DMS79 treated with DMSO at 0.1 percent for 48 hours (cell line): ENCODE data around the gene SRP68.

Source experiments
- DNase-seq: peaks from one replicate; lab custom pipeline; 2025; lab: John Stamatoyannopoulos, UW

The SRP68 gene

DNA sequence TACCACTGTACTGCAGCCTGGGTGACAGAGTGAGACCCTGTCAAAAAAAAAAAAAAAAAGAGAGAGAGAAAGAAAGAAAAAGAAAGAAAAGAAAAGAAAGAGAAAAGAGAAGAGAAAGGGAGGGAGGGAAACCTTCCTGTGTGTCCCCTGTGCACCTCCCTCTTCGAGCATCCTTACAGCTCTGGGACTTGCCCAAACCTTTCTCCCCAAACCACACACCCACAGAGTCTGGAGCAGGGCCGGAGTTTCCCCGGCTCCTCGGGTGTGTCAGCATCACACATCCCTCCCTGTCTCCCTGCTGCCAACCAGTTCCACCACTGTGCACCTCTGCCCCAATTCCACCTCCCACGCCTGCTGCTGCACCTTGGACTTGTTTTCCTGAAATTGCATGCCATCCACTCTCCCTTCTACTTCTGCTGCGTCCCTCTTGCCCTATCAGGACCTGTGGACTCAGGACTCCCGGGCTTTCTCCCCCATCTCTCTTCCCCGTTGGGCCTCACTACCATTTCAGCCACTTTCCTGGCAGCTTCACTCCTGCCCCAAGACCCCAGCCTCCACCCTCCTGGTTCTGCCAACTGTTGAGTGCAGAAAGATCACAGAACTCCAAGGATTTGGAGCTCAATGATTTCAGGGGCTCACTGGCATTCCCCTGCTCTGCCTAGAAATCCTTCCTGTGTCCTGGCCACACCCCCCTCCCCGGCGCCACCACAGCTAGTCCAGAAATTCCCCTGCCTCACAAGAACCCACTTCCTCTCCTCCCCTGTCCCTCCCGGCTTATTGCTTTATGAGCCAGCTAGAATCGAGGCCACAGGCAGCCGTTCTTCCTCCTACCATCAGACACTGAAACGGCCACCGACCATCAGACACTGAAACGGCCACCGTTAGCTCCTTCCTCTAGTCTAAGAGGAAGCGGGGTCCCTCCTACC is 75.4 kb downstream of the SRP68 start:
- no peak for DNase-seq

DNA sequence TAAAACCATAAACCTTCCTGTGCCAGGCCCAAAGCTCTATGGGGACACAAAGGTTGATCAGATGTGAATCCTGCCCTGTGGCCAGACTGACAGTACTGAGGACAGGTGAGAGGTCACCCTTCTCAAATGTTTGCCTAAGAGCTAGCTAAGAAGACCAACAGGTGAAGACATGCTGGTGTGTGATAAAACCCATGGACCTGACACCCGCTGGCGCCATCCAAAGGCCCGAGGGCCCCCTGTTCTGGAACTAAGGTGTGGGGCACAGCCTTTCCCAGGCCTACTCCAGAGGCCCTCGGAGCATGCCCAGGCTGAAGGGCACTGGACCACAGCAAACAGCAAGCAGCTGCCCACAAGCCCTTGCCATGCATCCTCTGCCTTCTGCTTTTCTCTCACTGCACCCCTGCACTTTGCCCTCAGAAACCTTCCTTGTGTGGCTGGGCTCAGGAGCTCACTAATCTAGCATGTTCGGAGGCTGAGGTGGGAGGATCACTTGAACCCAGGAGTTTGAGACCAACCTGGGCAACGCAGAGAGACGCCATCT is 76.9 kb downstream of the SRP68 start:
- DNase-seq, result no peak

DNA sequence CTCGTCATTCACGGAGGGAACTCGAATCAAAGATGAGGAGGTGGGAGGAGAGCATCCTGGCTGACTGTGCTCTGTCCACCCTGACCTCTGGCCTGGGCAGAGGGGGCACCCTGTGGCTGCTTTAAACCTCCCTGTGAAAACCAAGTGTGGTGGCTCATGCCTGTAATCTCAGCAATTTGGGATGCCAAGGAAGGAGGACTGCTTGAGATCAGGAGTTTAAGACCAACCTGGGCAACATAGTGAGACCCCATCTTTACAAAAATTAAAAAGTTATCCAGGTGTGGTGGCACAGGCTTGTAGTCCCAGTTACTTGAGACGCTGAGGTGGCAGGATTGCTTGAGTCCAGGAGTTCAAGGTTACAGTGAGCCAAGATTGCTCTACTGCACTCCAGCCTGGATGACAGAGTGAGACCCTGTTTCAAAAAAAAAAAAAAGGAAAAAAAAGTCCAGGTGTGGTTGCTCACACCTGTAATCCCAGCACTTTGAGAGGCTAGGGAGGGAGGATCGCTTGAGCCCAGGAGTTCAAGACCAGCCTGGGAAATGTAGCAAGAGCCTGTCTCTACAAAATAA is 77.4 kb downstream of the SRP68 start:
- DNase-seq, result no peak

GRCh38 chr17:75991396-75991795 is 80.9 kb downstream of the SRP68 start:
- no peak for DNase-seq
